GM18519 (cell line): ENCODE measurements around the gene KBTBD4.
"Not testable (repeated sequence)": the region's sequence is repeated elsewhere in the genome, so short reads cannot be mapped to it uniquely, and the experiment has no call there.

ENCODE experiments used
- ATAC-seq: cut with Tn5 transposase; IDR thresholded peaks from one replicate; pipeline ENCODE4 v1.9.1; 2021; ENCODE audit warnings: mild to moderate bottlenecking, moderate library complexity; ENCODE audit not compliant: unreplicated experiment, low FRiP score

The KBTBD4 gene

GRCh38 chr11:47564366-47564765 lies 14.4 kb downstream of the KBTBD4 start:
- not testable (repeated sequence) for ATAC-seq

- ATAC-seq = not testable (repeated sequence)
These were observed 16.4 kb downstream of the KBTBD4 start for GRCh38 chr11:47562393-47562792.

GRCh38 chr11:47560426-47560825 lies 18.3 kb downstream of the KBTBD4 start:
- ATAC-seq = no peak

GRCh38 chr11:47558695-47559094 lies 20.1 kb downstream of the KBTBD4 start:
- no peak for ATAC-seq

- not testable (repeated sequence) for ATAC-seq
These were observed 21.8 kb downstream of the KBTBD4 start for GRCh38 chr11:47557004-47557403.

- peak; percentile 15 for ATAC-seq
These were observed 25.4 kb downstream of the KBTBD4 start for GRCh38 chr11:47553406-47553743.

GRCh38 chr11:47552566-47553405 lies 26.0 kb downstream of the KBTBD4 start, which contains the start of gene CELF1:
Gene CELF1, minus strand, starts transcription at chr11:47553132. Its CDS starts 53,609 bp downstream, at chr11:47499523.
- peak; percentile 90 for ATAC-seq

GRCh38 chr11:47552056-47552565 lies 26.7 kb downstream of the KBTBD4 start:
- no peak for ATAC-seq

- no peak for ATAC-seq
These were observed 27.7 kb downstream of the KBTBD4 start for GRCh38 chr11:47551086-47551485.

- no peak for ATAC-seq
These were observed 28.3 kb downstream of the KBTBD4 start for GRCh38 chr11:47550288-47551047.

GRCh38 chr11:47546274-47546673 lies 32.5 kb downstream of the KBTBD4 start:
- not testable (repeated sequence) for ATAC-seq

- no peak for ATAC-seq
These were observed 33.5 kb downstream of the KBTBD4 start for GRCh38 chr11:47545298-47545697.

GRCh38 chr11:47541070-47541469 lies 37.7 kb downstream of the KBTBD4 start:
- no peak for ATAC-seq

- no peak for ATAC-seq
These were observed 39.1 kb downstream of the KBTBD4 start for GRCh38 chr11:47539681-47540039.

- ATAC-seq = no peak
These were observed 39.8 kb downstream of the KBTBD4 start for GRCh38 chr11:47538741-47539565.

GRCh38 chr11:47536915-47537314 lies 41.9 kb downstream of the KBTBD4 start:
- no peak for ATAC-seq

GRCh38 chr11:47534704-47535251 lies 44.0 kb downstream of the KBTBD4 start:
- ATAC-seq = no peak

- no peak for ATAC-seq
These were observed 45.0 kb downstream of the KBTBD4 start for GRCh38 chr11:47533690-47534151.

GRCh38 chr11:47532597-47533213 lies 46.1 kb downstream of the KBTBD4 start:
- ATAC-seq = no peak

GRCh38 chr11:47531666-47532065 lies 47.1 kb downstream of the KBTBD4 start:
- ATAC-seq = no peak
